ENCODE data around the gene NTM.
A peak's percentile ranks its signal among the peaks of the same experiment; 100 is the strongest.
"Not testable (repeated sequence)": the region's sequence is repeated elsewhere in the genome, so short reads cannot be mapped to it uniquely, and the experiment has no call there.

The NTM gene

GRCh38 chr11:131370090-131370751, at the start of gene NTM:
NTM (plus strand) TSS chr11:131370615.
- DNase-seq = no peak

- no peak for DNase-seq
These were observed 45.4 kb upstream of the NTM start for GRCh38 chr11:131324921-131325570.

DNA sequence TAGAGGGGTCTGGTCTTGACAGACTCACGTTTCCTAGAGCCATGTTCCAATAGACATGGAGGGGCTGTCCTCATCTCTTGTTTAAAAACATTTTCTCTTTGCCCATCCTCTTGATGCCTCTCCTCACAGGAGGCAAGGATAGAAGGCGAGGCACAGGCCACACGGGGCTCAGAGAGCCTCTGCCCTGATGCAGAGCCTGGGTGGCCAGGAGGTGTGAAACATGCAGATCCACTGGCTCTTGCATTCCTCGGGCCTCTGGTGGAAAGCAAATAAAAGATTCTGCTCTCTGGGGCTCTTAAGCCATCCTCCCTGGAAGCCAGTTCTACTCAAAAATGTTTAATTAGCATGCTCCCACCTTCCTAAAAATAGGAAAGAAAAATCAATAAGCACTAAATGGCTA, 43.6 kb upstream of the NTM start:
- no peak for DNase-seq

- no peak for DNase-seq
These were observed 43.0 kb upstream of the NTM start for GRCh38 chr11:131327421-131327820.

DNA sequence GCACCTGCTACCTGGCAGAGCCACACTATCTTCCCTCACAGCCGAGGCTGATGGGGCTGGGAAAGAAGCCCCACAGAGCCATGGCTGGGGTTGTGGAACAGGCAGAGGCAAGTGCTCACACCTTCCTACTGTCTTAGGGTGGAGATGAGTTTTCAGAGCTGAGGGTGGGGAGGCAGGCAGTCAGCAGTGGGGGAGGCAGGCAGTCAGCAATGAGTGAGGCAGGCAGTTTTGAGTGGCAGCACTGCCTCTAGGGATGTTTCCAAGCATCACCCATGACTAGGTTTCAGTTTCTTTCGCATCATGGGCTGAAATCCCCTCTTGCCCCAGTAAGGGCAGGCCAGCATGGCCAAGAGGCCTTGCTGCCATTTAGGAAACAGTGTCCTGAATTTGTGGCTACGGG, 41.6 kb upstream of the NTM start:
- no peak for DNase-seq

DNA sequence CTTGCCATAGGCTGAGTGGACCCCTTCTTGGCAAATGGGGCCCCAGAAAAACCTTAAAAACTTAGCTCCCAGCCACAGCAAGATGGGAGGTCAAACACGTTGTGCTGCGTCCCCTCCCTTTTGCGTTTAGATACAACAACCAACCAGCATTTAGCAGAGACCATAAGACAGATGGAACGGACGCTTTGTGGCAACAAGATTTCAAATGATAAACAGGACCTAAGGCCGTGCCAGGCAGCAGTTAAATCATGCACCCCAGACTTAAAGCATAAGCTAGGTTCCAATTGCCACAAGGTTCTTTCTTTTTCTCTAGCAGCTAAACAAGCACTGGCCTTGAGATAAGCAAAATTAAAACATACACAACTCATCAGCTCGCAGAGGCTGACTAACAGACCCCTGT, 39.4 kb upstream of the NTM start:
- no peak for DNase-seq

GRCh38 chr11:131331546-131331945, 38.9 kb upstream of the NTM start:
- no peak for DNase-seq

GRCh38 chr11:131334601-131335000, 35.8 kb upstream of the NTM start:
- no peak for DNase-seq

GRCh38 chr11:131341900-131342299, 28.5 kb upstream of the NTM start:
- DNase-seq = not testable (repeated sequence)

DNA sequence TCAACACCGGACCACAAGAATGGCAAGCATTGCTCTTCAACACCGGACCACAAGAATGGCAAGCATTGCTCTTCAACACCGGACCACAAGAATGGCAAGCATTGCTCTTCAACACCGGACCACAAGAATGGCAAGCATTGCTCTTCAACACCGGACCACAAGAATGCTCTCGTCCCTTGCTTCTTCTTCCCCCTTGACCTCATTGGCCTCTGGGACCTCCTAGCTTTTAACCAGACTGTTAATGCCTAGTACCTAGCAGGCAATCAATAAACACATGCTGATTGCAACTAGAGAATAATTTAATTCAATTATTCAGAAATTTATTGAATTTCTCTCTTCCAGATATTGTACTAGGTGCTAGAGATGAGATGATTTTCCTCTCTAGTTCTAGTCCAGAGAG, 28.0 kb upstream of the NTM start:
- not testable (repeated sequence) for DNase-seq

GRCh38 chr11:131345406-131345805, 25.0 kb upstream of the NTM start:
- DNase-seq = no peak

DNA sequence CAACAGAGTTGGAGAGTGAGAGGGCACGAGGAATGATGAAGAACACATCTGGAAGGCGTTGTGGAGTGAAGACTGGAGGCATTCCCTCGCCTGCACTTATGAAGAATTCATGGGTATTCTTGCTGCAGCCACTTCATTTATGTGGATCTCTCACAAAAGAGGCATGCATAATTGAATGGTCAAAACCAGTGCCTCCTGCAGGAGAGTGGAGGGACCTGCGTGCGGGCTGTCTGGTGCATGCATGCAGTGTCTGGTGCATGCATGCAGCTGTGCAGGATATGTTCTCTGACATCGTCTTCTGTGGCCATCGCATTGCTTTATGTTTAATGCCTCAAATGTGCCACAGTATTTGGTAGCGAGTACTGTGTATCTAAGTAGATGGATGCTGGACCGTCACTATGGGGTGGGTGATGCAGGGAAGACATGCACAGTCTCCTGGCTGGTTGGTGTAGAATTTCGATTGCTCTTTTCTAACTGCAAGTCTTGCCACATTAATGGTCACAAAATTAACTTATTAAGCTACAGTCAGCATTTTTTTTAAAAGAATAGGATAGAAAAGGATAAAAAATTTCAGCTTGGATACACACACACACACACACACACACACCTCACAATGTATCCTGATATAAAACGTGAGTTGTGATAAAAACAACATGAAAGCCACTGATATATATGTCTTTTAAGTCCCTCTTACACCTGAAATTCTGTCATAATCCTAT, 20.9 kb upstream of the NTM start:
- no peak for DNase-seq

DNA sequence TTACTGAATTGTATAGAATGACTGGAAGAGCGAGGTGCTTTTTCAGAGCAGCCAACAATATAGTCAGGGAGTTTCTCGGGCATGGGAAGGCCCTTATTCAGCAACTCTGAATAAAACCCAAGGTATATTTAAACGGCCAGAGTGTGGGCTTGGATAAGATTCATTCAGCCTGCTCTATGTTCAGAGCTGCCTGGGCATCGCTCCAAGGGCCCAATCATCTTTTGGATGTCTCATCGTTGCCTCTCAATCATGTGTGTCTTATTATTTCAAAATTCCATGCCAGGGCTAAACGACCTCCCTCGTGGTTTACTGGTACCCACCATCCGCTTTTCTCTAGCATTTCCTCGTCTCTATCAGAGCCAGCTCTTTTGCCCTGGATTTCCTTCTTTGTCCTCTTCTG, 19.5 kb upstream of the NTM start:
- DNase-seq = peak; percentile 53

DNA sequence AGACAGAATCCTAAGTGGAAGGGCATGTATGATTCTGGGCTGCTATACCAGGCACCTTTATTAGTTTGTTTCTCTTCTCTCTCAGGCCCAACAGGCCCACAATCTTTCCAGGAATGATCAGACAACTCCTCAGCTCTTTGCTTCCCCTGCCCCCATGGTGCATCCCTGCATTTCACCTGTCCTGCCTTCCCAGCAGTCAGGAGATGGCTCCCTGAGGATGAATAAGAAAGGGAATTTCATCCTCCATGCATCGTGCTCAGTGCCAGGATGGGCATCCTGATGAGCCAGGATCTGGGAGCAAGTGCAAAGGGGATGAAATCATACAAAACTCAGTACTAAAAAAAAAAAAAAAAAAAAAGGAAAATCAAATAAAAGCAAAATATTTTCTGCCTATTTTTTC, 18.6 kb upstream of the NTM start:
- no peak for DNase-seq

DNA sequence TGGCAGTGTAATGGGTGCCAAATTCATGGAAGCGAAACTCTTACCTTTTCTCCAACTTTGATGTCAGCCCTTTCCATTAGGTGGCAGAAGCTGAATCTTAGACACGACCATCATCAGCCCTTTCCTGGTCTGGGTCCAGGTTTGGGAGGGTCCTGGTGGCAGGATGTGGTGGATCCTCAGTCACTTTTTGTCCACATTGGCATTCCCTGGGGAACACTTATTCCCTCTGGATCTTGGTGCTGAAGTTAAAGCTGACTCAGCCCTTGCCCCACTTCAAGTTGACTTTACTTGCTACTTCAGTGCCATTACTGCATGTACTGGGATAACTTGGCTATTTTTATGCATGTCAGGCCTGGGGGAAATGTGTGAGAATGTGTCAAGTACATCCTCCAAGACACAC, 16.6 kb upstream of the NTM start:
- no peak for DNase-seq

DNA sequence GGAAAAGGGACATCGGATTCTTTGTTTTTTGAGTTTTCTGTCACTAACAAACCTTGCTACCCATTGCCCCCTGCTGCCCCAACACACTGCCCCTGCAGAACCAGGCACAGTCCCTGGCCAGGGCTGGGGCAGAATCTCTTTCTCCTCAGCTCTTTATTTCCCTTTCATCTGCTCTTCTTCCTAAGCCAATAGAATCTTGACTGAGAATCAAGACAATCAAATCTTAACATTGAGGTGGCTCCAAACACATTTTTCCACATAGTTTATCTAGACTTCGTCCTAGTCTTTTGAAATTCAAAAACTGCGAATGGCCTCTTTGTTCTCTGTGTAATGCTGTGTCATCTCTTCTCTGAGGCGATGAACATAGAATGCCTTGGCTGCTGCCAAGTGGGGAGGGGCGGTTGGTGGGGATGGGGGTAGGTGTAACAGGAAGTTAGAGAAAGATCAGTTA, 16.1 kb upstream of the NTM start:
- DNase-seq = no peak

GRCh38 chr11:131356206-131356605, 14.2 kb upstream of the NTM start:
- no peak for DNase-seq

DNA sequence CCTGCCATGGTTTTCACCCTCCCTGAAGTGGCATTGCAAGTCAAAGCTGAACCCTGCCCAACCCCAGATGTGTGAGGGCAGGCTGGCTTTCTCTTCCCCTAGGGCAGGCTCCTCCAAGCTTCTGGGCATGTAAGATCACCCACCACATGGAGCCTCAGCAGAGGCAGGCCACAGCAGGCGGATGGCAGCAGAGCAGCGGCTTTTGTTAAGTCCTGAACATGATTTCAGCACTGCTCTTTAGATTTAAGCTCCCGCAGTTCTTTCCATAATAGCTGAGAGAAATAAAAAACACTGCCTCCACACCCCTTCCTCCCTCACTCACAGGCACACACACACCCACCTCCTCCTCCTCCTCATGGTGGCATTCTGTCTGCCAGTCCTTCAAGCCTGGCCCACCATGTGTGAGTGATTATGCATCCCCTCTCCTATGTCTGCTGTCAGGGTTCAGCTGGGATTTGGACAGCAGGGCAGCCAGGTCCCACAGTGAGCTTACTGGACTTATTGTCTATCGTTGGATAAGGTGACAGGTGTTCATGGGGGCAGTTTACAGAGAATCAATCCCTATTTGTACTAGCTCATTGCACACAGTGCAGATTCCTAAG, 5.0 kb upstream of the NTM start:
- DNase-seq = no peak

DNA sequence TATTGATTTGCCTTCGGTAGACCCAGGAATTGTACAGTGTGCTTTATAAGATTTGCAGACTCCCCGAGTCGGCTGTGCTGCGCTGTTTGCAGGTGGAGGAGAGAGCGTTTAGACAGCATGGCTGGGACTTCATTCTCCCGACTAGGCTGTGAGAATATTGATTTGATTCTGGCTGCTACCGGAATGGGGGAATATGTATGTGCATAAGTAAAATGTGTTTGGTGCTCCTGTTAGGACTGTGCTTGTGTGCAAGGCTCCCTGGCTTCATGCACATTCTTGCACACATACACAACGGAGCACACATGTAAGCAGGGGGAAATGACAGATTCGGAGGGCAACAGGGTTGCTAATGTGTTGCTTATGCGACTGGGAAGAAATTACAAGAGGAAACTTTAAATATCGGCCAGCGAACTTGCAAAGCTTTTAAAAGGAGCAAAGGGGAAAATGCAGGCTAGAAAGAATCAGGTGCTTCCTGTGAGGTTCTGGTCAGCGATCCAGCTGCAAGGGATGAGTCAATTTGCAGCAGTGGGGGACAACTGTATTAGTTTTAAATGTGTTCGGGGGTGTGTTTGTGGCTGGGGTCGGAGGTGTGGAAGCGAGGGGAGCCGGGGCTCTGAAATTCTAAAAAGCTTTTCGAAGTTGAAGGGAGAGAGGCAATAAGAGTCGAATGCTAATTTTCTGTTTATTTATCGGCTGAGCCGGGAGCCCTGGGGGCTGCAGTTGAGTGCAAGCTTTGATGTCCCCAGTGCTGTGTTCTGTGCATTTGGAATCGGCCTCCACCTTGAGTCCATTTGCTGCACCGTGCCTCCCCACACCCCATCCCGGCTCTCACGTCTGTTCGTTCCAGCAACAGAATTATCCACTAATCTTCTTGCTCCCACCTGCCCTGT, 731 bp downstream of the NTM start:
- DNase-seq = no peak

GRCh38 chr11:131371791-131372104, 1.3 kb downstream of the NTM start:
- no peak for DNase-seq

- DNase-seq = no peak
These were observed 2.0 kb downstream of the NTM start for GRCh38 chr11:131372234-131372962.

DNA sequence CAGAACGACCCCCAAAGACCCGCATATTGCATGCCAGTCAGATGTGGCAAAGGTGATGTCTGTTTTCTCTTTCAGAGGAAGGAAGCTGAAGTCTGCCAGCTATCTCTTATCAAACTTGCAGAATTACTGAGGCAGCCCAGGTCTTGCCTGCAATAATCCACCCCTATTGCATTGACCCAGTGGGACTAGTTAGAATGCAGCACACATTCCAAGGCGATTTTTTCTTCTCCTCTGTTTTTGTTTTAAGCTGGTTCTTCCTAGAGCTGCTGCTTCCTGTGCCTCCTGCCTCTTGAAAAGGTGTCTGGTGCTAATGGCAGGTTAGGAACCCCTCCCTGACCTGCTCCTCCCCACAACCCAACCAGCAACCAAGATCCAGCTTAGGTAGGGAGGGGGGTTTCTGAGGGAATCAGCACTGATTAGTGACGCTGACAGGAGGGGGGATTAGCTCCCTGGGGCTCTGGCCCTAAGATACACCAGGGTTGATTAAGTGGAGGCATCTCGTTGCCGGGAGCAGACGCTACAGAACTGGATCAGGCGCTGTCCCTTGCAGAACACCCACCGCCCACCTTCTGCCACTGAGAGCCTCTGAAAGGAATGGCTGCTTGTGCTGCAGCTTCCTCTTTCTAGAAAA, 2.8 kb downstream of the NTM start:
- DNase-seq = no peak

Measured in left hindlimb (tissue), 1 donor.